GM12874 (cell line): ENCODE results near the gene STRN3.

Experiments used
- TF ChIP-seq, protein P1 (sequence below): IDR thresholded peaks from 2 replicates; pipeline ENCODE4 v1.5.1; 2011; ENCODE audit warnings: low read depth, mild to moderate bottlenecking, control low read depth, low read length, moderate library complexity; ENCODE audit not compliant: insufficient read depth

The STRN3 gene

DNA sequence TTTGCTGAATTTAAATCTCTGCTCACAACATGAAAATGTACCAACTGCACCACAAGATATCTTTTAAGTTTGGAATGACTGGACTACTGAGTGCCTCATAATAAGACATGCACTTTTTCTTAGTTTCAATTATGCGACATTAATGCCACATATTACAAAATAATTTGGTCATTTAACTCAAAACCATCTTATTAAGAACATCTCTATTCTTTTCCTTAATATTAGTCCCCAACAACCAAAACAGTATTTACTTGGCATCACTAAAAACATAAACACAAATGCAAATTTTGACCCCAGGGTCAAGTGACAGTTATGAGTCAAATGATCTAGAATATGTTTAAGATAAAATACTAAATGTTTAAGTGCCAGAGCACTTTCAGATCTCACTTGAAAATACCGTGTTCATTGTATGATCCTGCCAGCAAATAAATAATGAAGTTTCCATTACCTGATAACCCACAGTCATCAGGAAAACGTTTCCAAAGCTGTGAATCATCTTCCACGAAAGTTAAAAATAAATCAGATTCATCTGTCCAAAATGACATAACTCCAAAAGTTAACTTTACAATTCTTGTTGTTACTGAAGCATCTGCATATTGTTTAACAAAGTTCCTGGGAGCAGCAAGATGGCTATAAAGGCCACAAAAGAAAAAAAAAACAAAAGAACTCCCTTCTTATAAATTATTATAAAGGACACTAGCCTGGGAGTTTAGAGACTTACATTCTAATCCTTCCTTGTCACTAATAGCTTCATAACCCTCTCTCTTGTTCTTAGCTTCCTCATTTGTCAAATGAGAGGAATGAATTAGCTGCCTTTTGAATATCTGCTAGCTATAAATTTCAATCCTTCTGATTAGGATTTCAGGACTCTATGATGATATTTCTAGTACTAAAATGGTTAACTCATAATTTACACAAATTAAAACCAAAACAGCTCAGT lies 31.2 kb downstream of the STRN3 start:
- TF ChIP-seq, protein P1, sequence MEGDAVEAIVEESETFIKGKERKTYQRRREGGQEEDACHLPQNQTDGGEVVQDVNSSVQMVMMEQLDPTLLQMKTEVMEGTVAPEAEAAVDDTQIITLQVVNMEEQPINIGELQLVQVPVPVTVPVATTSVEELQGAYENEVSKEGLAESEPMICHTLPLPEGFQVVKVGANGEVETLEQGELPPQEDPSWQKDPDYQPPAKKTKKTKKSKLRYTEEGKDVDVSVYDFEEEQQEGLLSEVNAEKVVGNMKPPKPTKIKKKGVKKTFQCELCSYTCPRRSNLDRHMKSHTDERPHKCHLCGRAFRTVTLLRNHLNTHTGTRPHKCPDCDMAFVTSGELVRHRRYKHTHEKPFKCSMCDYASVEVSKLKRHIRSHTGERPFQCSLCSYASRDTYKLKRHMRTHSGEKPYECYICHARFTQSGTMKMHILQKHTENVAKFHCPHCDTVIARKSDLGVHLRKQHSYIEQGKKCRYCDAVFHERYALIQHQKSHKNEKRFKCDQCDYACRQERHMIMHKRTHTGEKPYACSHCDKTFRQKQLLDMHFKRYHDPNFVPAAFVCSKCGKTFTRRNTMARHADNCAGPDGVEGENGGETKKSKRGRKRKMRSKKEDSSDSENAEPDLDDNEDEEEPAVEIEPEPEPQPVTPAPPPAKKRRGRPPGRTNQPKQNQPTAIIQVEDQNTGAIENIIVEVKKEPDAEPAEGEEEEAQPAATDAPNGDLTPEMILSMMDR = no peak

DNA sequence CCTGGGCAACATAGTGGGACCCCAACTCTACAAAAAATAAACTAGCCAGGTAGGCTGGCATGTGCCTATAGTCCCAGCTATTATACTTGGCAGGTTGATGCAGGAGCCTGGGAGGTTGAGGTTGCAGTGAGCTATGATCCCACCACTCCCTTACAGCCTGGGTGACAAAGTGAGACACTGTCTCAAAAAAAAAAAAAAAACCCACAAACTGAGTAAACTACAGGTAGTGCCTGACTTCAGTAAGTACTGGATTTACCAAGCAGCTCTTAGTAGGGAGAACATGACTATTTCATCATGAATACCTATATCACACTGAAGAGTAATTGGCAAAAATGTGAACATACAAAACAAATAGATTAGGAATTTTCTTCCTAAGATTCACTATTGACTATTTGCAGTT lies 33.1 kb downstream of the STRN3 start:
- TF ChIP-seq, protein P1 = no peak

DNA sequence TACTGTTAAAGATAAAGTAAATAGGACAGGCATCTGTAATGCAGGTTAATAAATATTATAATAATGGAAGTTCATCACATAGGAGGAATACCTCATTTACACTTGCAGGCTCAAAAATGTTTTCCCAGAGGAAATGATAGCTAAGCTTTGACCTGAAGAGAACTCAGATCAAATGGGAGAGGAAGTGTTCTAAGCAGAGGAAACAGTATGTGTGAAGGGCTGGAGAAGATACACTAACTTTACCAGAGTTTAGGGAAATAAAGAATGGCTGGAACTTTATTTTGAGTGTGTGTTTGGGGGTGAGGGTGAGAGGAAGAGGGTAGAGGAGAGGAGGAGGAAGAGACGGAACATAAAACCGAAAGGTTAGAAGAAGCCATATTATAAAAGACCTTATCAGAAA lies 34.8 kb downstream of the STRN3 start:
- TF ChIP-seq, protein P1 = no peak

DNA sequence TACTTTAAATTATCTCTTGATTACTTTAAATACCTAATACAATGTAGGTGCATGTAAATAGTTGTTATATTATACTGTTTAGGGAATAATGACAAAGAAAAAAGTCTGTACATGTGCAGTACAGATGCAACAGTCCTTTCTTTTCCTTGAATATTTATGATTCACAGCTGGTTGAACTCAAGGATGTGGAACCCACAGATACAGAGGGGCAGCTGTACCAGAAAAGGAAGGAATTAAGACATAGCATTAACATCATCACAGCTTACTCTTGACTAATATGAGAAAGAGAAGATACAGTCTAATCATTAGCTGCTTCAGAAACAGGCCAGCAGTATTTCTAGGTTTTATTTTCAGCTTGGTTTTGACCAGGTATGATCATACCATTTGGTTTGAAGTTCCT lies 35.4 kb downstream of the STRN3 start:
- TF ChIP-seq, protein P1 = no peak

DNA sequence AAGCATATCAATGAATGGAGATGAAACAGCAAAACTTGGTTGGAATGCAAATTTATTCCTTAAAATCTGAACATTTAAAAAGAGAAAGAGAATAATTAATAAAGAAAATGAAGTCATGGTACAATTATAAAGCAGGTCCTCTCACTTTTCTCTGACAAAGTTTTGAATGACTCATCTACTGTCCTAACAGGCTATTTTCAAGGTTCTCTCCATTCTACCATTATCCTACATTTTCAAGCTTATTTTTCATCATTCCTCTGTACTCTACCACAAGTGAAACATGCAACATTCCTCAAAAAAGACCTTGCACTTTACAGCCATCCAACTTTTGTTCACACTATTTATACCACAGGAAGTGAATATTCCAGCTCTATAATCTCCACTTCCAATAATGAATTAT lies 37.7 kb downstream of the STRN3 start:
- TF ChIP-seq, protein P1 = no peak

DNA sequence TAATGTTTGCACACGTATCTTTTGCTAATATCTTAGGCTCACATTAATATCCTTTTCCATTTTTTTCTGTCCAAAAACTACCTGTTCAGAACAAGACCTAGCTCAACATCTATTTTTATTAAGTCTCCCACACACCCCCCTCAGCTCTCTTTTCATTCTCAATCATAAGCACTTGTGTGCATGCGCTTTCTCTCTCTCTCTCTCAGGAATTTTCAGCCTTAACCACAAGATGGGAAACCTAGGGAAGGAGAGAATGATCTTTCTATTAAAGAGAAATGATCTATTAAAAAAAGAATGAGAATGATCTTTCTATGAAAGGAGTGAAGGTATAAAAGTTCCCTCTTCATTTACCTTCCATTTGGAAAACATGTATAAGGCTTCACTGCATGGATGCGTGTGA lies 40.4 kb downstream of the STRN3 start:
- TF ChIP-seq, protein P1 = no peak

DNA sequence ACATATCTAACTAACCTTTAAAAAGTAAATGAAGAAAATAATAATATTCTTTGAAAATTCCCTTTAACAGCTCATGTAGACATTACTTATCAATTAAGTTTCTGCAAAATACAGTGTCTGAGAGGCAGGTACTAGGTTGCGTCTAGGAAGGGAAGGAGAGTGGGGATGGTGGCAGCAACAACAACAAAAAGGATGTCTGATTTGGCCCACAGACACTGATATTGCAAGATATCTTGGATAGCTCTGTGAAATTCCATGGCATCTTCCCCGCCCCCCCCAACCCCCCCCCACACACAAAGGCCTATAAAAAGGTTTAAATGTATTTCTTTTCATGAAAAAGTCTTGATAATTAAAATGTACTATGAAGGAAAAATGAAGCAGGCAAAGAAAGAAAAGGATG lies 42.3 kb downstream of the STRN3 start:
- TF ChIP-seq, protein P1 = no peak
